ENCODE data around the gene RND1.

- no peak for TF ChIP-seq GATA2 (IDR thresholded peaks at IDR 0.05; ENCODE audit: low read depth, low read length)
- TF ChIP-seq GATA3 (IDR thresholded peaks at IDR 0.05; ENCODE audit: low read depth, low read length): no peak
These were observed 17.3 kb upstream of the RND1 start for GRCh38 chr12:48882972-48883304.

All from SH-SY5Y (cell line).